AG04450 (cell line): ENCODE measurements around the gene ATP8A2. TPM values are rescaled to one million over a fixed set of nuclear protein-coding genes. Genes with fewer than 3 reads are reported as not detected.

Experiments used
- CTCF ChIA-PET: fragments of 300-600, 350-600 bp; formaldehyde crosslinking; extraction: SDS; loops from one replicate; lab custom pipeline; 2022; ENCODE audit warnings: antibody characterized with exemption, inconsistent platforms; lab: Charles Lee
- POLR2A ChIA-PET: fragments of 350-600 bp; formaldehyde crosslinking; extraction: SDS; loops from one replicate; lab custom pipeline; 2021; ENCODE audit warnings: antibody characterized with exemption, inconsistent platforms; lab: Yijun Ruan, JAX
- DNase-seq: peaks from one replicate; pipeline ENCODE4 v3.0.0-alpha.2; 2011; ENCODE audit warnings: low read depth, low spot score
- H3K27ac ChIP-seq: one replicate; pipeline ENCODE4 v1.5.1; 2012; ENCODE audit warnings: low read depth, low read length, control low read depth
- H3K27me3 ChIP-seq: one replicate; pipeline ENCODE4 v1.6.0; 2012; ENCODE audit warnings: low read length; ENCODE audit not compliant: control insufficient read depth, insufficient read depth
- H3K4me3 ChIP-seq: 2 replicates; pipeline ENCODE4 v1.5.1; 2011; ENCODE audit warnings: mild to moderate bottlenecking, low read depth, low read length, control low read depth
- H3K9me3 ChIP-seq: 2 replicates; pipeline ENCODE4 v1.5.1; 2012; ENCODE audit warnings: low read length; ENCODE audit not compliant: control insufficient read depth, insufficient read depth
- polyA plus RNA-seq: library from polyadenylated mRNA; depleted of rRNA; stranded (reverse); fragments of >200 nt; gene quantifications from 2 replicates; pipeline ENCODE4 v1.2.3, GENCODE V29; 2011
- TF ChIP-seq, protein P1 (sequence below): IDR thresholded peaks from 2 replicates; pipeline ENCODE4 v1.5.1; 2011; ENCODE audit warnings: low read depth, low read length, control low read depth, inconsistent platforms

Gene ATP8A2
- polyA plus RNA-seq, 1 experiment, result 0.19 TPM

DNA sequence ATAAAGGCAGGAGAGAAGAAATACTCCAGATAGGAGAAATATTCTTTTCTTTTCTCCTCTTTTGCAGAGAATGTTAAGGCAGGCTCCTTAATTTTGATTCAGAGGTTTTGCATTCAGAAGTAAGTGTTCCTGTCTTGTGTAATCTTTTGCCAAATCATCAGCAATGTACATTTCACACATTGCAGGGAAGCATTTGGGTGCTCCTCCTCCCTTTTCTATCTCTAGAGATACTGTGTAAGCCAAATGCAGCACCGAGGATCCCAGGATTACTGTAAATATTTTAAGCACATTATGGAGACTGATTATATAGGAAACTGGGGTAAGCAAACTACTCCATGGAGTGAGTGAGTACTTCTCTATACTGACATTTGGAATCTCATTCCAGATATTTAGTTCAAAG is 7.2 kb downstream of the ATP8A2 start:
- Histone ChIP-seq H3K9me3 (no peaks in the 10 kb centered on the region), H3K27me3 (peaks cover 8% of the 10 kb centered on the region), H3K4me3 (no peak overlapping the region), H3K27ac (no peak overlapping the region)
- CTCF ChIA-PET, result interaction anchor here (1.6 kb wide), 1 partner anchor 146 kb away, joined by 6 read pairs; no protein-coding TSS in a partner anchor
- DNase-seq, result no peak
- POLR2A ChIA-PET, result no interaction called here
- TF ChIP-seq, protein P1, sequence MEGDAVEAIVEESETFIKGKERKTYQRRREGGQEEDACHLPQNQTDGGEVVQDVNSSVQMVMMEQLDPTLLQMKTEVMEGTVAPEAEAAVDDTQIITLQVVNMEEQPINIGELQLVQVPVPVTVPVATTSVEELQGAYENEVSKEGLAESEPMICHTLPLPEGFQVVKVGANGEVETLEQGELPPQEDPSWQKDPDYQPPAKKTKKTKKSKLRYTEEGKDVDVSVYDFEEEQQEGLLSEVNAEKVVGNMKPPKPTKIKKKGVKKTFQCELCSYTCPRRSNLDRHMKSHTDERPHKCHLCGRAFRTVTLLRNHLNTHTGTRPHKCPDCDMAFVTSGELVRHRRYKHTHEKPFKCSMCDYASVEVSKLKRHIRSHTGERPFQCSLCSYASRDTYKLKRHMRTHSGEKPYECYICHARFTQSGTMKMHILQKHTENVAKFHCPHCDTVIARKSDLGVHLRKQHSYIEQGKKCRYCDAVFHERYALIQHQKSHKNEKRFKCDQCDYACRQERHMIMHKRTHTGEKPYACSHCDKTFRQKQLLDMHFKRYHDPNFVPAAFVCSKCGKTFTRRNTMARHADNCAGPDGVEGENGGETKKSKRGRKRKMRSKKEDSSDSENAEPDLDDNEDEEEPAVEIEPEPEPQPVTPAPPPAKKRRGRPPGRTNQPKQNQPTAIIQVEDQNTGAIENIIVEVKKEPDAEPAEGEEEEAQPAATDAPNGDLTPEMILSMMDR, result no peak

DNA sequence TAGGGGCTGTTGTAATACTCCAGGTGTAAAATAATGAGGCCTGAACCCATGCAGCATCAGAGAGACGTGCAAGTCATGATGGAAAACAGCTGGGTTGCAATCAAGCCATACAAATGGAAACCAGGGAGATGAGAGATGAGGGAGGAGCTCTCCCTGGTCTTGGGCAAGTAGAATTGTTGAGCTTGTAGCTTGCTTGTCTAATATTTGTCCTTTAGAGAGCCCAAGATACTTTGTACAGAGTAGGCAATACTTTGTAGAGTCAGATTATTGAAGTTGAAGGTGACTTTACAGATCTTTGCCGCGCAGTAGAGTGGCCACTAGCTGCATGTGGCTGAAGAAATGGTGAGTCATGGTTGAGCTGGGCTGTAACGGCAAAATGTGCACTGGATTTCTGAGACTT is 8.3 kb downstream of the ATP8A2 start:
- CTCF ChIA-PET, result no interaction called here
- no peak for DNase-seq
- Histone ChIP-seq H3K27ac (no peak overlapping the region), H3K27me3 (peaks cover 3% of the 10 kb centered on the region), H3K9me3 (no peaks in the 10 kb centered on the region), H3K4me3 (no peak overlapping the region)
- POLR2A ChIA-PET, result no interaction called here
- TF ChIP-seq, protein P1, result no peak

DNA sequence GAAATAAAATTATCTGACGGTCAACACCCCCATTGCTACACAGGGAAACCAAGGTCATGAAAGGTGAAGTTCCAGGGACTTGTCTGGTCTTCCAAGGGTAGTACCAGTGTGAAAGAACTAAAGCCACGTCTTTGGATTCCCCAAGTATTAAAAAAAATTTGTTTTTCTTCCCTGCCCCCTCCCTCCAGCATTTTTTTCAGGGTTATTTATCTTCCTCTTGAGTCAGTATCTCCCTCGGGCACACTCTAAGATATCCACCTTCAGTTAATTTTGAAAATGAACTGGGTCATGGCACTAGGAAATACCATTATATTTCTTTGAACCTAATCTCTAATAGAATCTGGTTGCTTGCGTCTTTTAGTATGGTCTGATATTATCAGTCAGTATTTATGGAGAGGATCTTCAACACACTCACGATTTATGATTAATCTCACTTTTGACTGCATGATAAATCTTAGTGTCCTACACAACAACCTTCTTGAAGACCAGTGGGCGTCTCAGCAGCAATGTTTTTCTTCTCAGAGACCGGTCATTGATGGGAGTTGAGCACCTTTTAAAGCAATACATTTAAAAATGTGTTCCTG is 9.1 kb downstream of the ATP8A2 start:
- ChIA-PET POLR2A (no interaction called here), CTCF (no interaction called here)
- Histone ChIP-seq H3K27ac (no peak overlapping the region), H3K4me3 (no peak overlapping the region), H3K27me3 (no peaks in the 10 kb centered on the region), H3K9me3 (no peaks in the 10 kb centered on the region)
- DNase-seq, result no peak
- TF ChIP-seq, protein P1, result no peak

DNA sequence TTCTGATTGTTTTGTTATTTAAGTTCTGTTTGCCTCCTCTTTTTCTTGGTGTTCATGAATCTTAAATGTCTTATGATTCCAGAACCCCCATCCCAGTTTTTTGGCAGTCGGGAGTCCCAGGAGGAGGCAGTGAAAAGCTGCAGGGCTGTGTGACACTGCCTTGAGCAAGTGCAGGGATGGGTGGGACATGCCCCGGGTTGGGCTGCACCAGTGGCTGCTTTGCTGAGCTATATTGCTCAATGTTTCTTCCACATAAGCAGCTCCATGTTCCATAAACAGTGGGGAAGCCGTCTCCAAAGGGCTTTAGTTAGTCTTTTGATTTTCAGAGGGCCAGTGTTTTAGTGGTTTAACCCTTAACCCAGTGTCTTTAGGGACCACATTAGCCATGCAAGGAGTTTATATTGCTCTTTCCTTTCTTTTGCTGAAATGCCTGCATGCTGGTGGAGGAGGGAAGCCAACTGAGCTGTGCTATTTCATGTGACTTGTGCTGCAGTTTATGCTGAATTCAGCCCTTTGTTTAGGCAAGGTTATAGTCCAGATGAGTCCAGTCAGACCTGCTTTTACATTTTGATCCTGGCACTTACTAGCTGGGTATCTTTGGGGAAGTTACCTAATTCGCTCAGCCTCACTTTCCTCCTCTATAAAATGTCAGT is 13.1 kb downstream of the ATP8A2 start:
- H3K27me3 ChIP-seq, result no peaks in the 10 kb centered on the region
- ChIA-PET POLR2A (no interaction called here), CTCF (interaction anchor here (0.9 to 1.6 kb wide), 3 partner anchors 10 to 12 kb away, joined by 3 to 4 read pairs (median 3); no protein-coding TSS in a partner anchor)
- H3K27ac ChIP-seq, result no peak overlapping the region
- no peak for DNase-seq
- H3K4me3 ChIP-seq, result no peak overlapping the region
- H3K9me3 ChIP-seq, result no peaks in the 10 kb centered on the region
- TF ChIP-seq, protein P1, result no peak

DNA sequence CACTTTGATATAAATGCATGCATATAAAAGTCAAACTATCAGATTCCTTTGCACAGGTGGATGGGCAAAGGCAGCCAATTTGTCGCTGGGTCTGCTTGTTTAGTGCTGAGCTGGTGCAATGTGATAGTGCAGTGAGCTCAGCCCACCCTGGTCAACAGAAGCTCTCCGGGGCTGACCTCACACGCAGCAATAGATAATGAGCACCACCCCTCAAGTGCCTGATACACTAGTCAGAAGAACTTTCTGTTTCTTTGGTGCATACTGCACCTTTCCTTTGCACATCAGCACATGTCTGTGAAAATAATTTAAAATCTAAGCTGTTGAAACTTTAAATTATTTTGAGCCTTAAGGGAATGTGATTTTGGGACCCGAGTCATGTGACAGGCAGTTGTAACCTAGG is 20.2 kb downstream of the ATP8A2 start:
- ChIA-PET CTCF (interaction anchor here (1.5 kb wide), 1 partner anchor 17 kb away, joined by 4 read pairs; no protein-coding TSS in a partner anchor), POLR2A (no interaction called here)
- TF ChIP-seq, protein P1, result no peak
- no peak overlapping the region for H3K27ac ChIP-seq
- no peak for DNase-seq
- no peaks in the 10 kb centered on the region for H3K9me3 ChIP-seq
- H3K4me3 ChIP-seq, result no peak overlapping the region
- H3K27me3 ChIP-seq, result no peaks in the 10 kb centered on the region
